Measurements from ENCODE around the gene R3HCC1L.
"Not testable (repeated sequence)": the region's sequence is repeated elsewhere in the genome, so short reads cannot be mapped to it uniquely, and the experiment has no call there.

Gene R3HCC1L

DNA sequence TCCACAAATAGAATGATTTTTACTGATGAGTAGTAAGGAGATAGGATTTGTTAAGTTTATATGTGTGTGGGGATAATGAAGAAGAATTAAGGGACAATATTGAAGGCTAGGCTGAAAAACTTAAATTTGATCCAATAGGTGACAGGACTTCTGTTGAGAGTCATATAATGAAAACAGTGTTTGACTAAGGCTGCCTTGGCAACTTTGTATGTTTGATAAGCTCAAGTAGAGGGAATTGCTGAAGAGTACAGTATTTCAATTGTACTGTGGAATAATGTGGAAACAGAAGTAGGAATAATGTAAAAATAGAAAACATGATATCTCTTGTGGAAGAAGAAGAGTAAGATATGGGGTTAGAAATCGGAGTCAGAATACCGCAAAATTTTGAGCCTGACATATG lies 10.5 kb downstream of the R3HCC1L start:
- H3K36me3 ChIP-seq, result peaks cover 7% of the 10 kb centered on the region
- H3K9me3 ChIP-seq (ENCODE audit: severe bottlenecking), result peaks cover 2% of the 10 kb centered on the region
- H3K27me3 ChIP-seq (ENCODE audit: insufficient read depth, low read depth, severe bottlenecking), result no peaks in the 10 kb centered on the region
- no peak overlapping the region for H3K4me3 ChIP-seq (ENCODE audit: low read depth, low read length)
- no peak for TF ChIP-seq CTCF (IDR thresholded peaks at IDR 0.05; ENCODE audit: low read depth, low read length)
- no peak for DNase-seq
- H3K27ac ChIP-seq, result no peak overlapping the region

DNA sequence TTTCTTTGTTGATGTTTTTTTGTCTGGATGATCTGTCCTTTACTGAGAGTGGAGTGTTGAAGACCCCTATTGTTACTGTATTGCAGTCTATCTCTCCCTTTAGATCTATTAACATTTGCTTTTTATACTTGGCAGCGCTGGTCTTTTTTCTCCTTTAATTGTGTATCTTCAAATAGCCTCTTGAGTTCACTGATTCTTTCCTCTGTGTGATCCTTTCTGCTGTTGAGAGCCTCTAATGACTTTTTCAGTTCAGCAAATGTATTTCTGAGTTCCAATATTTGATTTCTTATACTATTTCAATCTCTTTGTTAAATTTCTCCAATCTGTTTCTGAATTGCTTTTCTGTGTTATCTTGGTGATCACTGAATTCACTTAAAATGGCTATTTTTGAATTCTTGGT lies 15.4 kb downstream of the R3HCC1L start:
- Histone ChIP-seq H3K27ac (no peak overlapping the region), H3K4me3 (ENCODE audit: low read depth, low read length) (no peak overlapping the region), H3K36me3 (peaks cover 7% of the 10 kb centered on the region), H3K27me3 (ENCODE audit: insufficient read depth, low read depth, severe bottlenecking) (no peaks in the 10 kb centered on the region), H3K9me3 (ENCODE audit: severe bottlenecking) (peaks cover 4% of the 10 kb centered on the region)
- DNase-seq, result no peak
- TF ChIP-seq CTCF (IDR thresholded peaks at IDR 0.05; ENCODE audit: low read depth, low read length), result no peak

DNA sequence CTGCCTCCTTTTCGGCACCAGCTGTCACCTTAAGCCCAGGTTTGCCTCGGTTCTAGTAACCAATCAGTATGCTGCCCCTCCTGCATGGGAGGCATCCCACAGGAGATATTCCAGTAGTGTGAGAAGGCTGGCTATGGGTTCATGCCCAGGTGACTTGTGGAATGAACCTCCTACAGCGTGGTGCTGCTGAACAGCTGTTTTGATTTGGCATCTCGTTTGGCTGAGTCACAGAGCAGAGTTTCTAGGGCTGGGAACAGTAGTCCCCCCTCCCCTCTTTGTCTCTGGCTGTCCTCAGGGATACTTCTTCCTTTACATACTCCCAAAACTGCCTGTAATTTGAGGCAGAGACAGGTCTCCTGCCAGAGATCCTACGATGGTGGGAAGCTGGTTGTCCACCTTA lies 16.1 kb downstream of the R3HCC1L start:
- peaks cover 7% of the 10 kb centered on the region for H3K36me3 ChIP-seq
- no peak for TF ChIP-seq CTCF (IDR thresholded peaks at IDR 0.05; ENCODE audit: low read depth, low read length)
- H3K4me3 ChIP-seq (ENCODE audit: low read depth, low read length), result no peak overlapping the region
- peaks cover 4% of the 10 kb centered on the region for H3K9me3 ChIP-seq (ENCODE audit: severe bottlenecking)
- no peaks in the 10 kb centered on the region for H3K27me3 ChIP-seq (ENCODE audit: insufficient read depth, low read depth, severe bottlenecking)
- DNase-seq, result no peak
- no peak overlapping the region for H3K27ac ChIP-seq

GRCh38 chr10:98152778-98153177 lies 18.3 kb downstream of the R3HCC1L start:
- not testable (repeated sequence) for H3K27me3 ChIP-seq (ENCODE audit: insufficient read depth, low read depth, severe bottlenecking); H3K27ac ChIP-seq; DNase-seq; H3K9me3 ChIP-seq (ENCODE audit: severe bottlenecking); H3K36me3 ChIP-seq; H3K4me3 ChIP-seq (ENCODE audit: low read depth, low read length)

GRCh38 chr10:98153213-98153958 lies 18.9 kb downstream of the R3HCC1L start:
- DNase-seq; H3K27ac ChIP-seq; H3K4me3 ChIP-seq (ENCODE audit: low read depth, low read length); H3K27me3 ChIP-seq (ENCODE audit: insufficient read depth, low read depth, severe bottlenecking); H3K9me3 ChIP-seq (ENCODE audit: severe bottlenecking); H3K36me3 ChIP-seq: not testable (repeated sequence)

- peaks cover 6% of the 10 kb centered on the region for H3K36me3 ChIP-seq
- no peak overlapping the region for H3K4me3 ChIP-seq (ENCODE audit: low read depth, low read length)
- no peaks in the 10 kb centered on the region for H3K27me3 ChIP-seq (ENCODE audit: insufficient read depth, low read depth, severe bottlenecking)
- no peak overlapping the region for H3K27ac ChIP-seq
- TF ChIP-seq CTCF (IDR thresholded peaks at IDR 0.05; ENCODE audit: low read depth, low read length), result no peak
- peaks cover 4% of the 10 kb centered on the region for H3K9me3 ChIP-seq (ENCODE audit: severe bottlenecking)
- DNase-seq, result no peak
Measured at GRCh38 chr10:98154076-98154475, 19.6 kb downstream of the R3HCC1L start.

DNA sequence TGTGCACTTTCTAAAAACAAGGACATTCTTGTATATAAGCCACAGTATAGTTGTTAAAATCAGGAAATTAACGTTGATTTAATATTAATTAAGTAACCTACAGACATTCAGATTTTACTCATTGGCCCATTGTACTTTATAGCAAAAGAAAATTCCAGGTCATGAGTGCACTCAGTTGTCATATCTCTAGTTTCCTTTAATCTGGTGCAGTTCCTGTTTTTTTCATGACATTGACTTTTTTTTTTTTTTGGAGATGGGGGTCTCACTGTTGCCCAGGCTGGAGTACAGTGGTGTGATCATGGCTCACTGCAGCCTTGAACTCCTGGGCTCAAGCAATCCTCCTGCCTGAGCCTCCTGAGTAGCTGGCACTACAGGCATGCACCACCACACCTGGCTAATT lies 24.1 kb downstream of the R3HCC1L start:
- Histone ChIP-seq H3K27ac (no peak overlapping the region), H3K36me3 (peaks cover 3% of the 10 kb centered on the region), H3K4me3 (ENCODE audit: low read depth, low read length) (no peak overlapping the region), H3K27me3 (ENCODE audit: insufficient read depth, low read depth, severe bottlenecking) (no peaks in the 10 kb centered on the region), H3K9me3 (ENCODE audit: severe bottlenecking) (no peaks in the 10 kb centered on the region)
- DNase-seq, result no peak
- no peak for TF ChIP-seq CTCF (IDR thresholded peaks at IDR 0.05; ENCODE audit: low read depth, low read length)

Measured in WERI-Rb-1 (cell line).